GM23338 (cell line): ENCODE data around the gene CRKL. TPM values are rescaled to one million over a fixed set of nuclear protein-coding genes. Genes with fewer than 3 reads are reported as not detected.

Source experiments
- ATAC-seq: fragments of 200-7000 bp; cut with Tn5 transposase; 3 replicates; pipeline ENCODE4 v1.9.1; 2020
- DNase-seq: peaks from one replicate; pipeline ENCODE4 v3.0.0-alpha.2; 2015; ENCODE audit warnings: low spot score
- H2AFZ ChIP-seq: fragments of 200-600 bp; sonication (generic); 2 replicates; pipeline ENCODE4 v1.8.0; 2016; ENCODE audit warnings: antibody characterized with exemption, mild to moderate bottlenecking, moderate library complexity
- H3F3A ChIP-seq: fragments of 200-600 bp; sonication (generic); replicated peaks from 2 replicates; pipeline ENCODE4 v1.8.0; 2017; ENCODE audit warnings: antibody characterized with exemption, mixed run types, low read depth
- H3K27ac ChIP-seq: fragments of 200-600 bp; sonication (generic); 2 replicates; pipeline ENCODE4 v1.6.1; 2016; ENCODE audit warnings: low read depth
- H3K27me3 ChIP-seq: fragments of 200-600 bp; sonication (generic); 2 replicates; pipeline ENCODE4 v1.8.0; 2016; ENCODE audit warnings: mild to moderate bottlenecking, mixed run types, moderate library complexity; ENCODE audit not compliant: insufficient read depth
- H3K36me3 ChIP-seq: fragments of 200-600 bp; sonication (generic); 2 replicates; pipeline ENCODE4 v1.8.0; 2016; ENCODE audit warnings: mild to moderate bottlenecking; ENCODE audit not compliant: insufficient read depth
- H3K4me1 ChIP-seq: fragments of 200-600 bp; sonication (generic); 2 replicates; pipeline ENCODE4 v1.8.0; 2016; ENCODE audit warnings: mild to moderate bottlenecking, moderate library complexity; ENCODE audit not compliant: insufficient read depth
- H3K4me2 ChIP-seq: fragments of 200-600 bp; sonication (generic); 2 replicates; pipeline ENCODE4 v1.7.1; 2017; ENCODE audit warnings: mixed run types
- H3K4me3 ChIP-seq: fragments of 200-600 bp; sonication (generic); 2 replicates; pipeline ENCODE4 v1.6.1; 2016; ENCODE audit warnings: mixed run types
- H3K79me2 ChIP-seq: fragments of 200-600 bp; sonication (generic); replicated peaks from 2 replicates; pipeline ENCODE4 v1.8.0; 2017; ENCODE audit warnings: mild to moderate bottlenecking; ENCODE audit not compliant: insufficient read depth
- H3K9me2 ChIP-seq: fragments of 200-600 bp; sonication (generic); 2 replicates; pipeline ENCODE4 v1.8.0; 2017; ENCODE audit not compliant: insufficient read depth
- H4K20me1 ChIP-seq: fragments of 200-600 bp; sonication (generic); replicated peaks from 2 replicates; pipeline ENCODE4 v1.8.0; 2017; ENCODE audit warnings: mild to moderate bottlenecking; ENCODE audit not compliant: insufficient read depth
- H3K27ac Mint-ChIP-seq: 2 replicates; pipeline ENCODE4 v1.8.0; 2020; ENCODE audit warnings: inconsistent platforms, mild to moderate bottlenecking, moderate library complexity, mixed read lengths
- H3K27me3 Mint-ChIP-seq: 3 replicates; pipeline ENCODE4 v1.8.0; 2022; ENCODE audit warnings: low read depth, mild to moderate bottlenecking, moderate library complexity, mixed read lengths, inconsistent platforms; ENCODE audit not compliant: insufficient read depth, poor library complexity
- H3K36me3 Mint-ChIP-seq: 3 replicates; pipeline ENCODE4 v1.8.0; 2021; ENCODE audit warnings: low read depth, mild to moderate bottlenecking, inconsistent platforms, moderate library complexity, mixed read lengths
- H3K4me1 Mint-ChIP-seq: 3 replicates; pipeline ENCODE4 v1.8.0; 2020; ENCODE audit warnings: mild to moderate bottlenecking, inconsistent platforms, mixed read lengths
- H3K4me3 Mint-ChIP-seq: 3 replicates; pipeline ENCODE4 v1.8.0; 2021; ENCODE audit warnings: moderate library complexity, mild to moderate bottlenecking, inconsistent platforms, mixed read lengths
- H3K9me3 Mint-ChIP-seq: 3 replicates; pipeline ENCODE4 v1.8.0; 2020; ENCODE audit warnings: moderate library complexity, mild to moderate bottlenecking, inconsistent platforms, mixed read lengths
- CREB1 ChIP-seq: fragments of 250-450 bp; sonication (Bioruptor Pico); IDR thresholded peaks from 2 replicates; pipeline ENCODE4 v1.5.0; 2020; ENCODE audit warnings: low read depth, mild to moderate bottlenecking, moderate library complexity
- EZH2 ChIP-seq: fragments of 200-600 bp; sonication (generic); IDR thresholded peaks from one replicate; pipeline ENCODE4 v1.8.0; 2017; ENCODE audit warnings: antibody characterized with exemption, mild to moderate bottlenecking, low read depth; ENCODE audit not compliant: unreplicated experiment
- EZH2phosphoT487 ChIP-seq: fragments of 200-600 bp; sonication (generic); IDR thresholded peaks from one replicate; pipeline ENCODE4 v1.8.1; 2018; ENCODE audit warnings: antibody characterized with exemption; ENCODE audit not compliant: unreplicated experiment
- JUNB ChIP-seq: IDR thresholded peaks from one replicate; pipeline ENCODE4 v1.6.1; 2016; ENCODE audit warnings: antibody characterized with exemption; ENCODE audit not compliant: unreplicated experiment
- NANOG ChIP-seq: IDR thresholded peaks from 2 replicates; pipeline ENCODE4 v1.6.1; 2016; ENCODE audit warnings: antibody characterized with exemption, borderline replicate concordance
- POLR2AphosphoS5 ChIP-seq: IDR thresholded peaks from 2 replicates; pipeline ENCODE4 v1.6.1; 2016; ENCODE audit warnings: antibody characterized with exemption, low read depth
- STAT1 ChIP-seq: IDR thresholded peaks from one replicate; pipeline ENCODE4 v1.6.1; 2016; ENCODE audit warnings: antibody characterized with exemption; ENCODE audit not compliant: unreplicated experiment
- ZNF114 ChIP-seq: fragments of 250-450 bp; sonication (Bioruptor Pico); IDR thresholded peaks from 2 replicates; pipeline ENCODE4 v1.5.0; 2020; ENCODE audit warnings: mild to moderate bottlenecking, moderate library complexity
- ZNF331 ChIP-seq: fragments of 250-450 bp; sonication (Bioruptor Pico); IDR thresholded peaks from 2 replicates; pipeline ENCODE4 v1.5.0; 2020; ENCODE audit warnings: low read depth, mild to moderate bottlenecking, moderate library complexity
- polyA plus RNA-seq: library from polyadenylated mRNA; unstranded; fragments of >200 nt; fragmentation: Nextera tagmentation; extraction: Ambion mirVana; gene quantifications from 2 replicates; pipeline ENCODE4 v1.2.1, GENCODE V29; 2016
- total RNA-seq: library from RNA; depleted of rRNA; stranded (reverse); fragments of >200 nt; shearing (Covaris generic); gene quantifications from 2 replicates; pipeline ENCODE4 v1.2.3, GENCODE V29; 2014
- TF ChIP-seq, protein P1 (sequence below): fragments of 250-450 bp; sonication (Bioruptor Pico); IDR thresholded peaks from 2 replicates; pipeline ENCODE4 v1.5.0; 2020; ENCODE audit warnings: mild to moderate bottlenecking, moderate library complexity
- TF ChIP-seq, protein P2 (sequence below): IDR thresholded peaks from 2 replicates; pipeline ENCODE4 v1.6.1; 2016; ENCODE audit warnings: antibody characterized with exemption
- TF ChIP-seq, protein P3 (sequence below), 2 experiments: fragments of 200-600 bp in 1 of 2; sonication (generic) in 1 of 2; conservative IDR thresholded peaks; 2 replicates each; pipeline versions ENCODE4 v1.5.1 to v1.6.1; 2016 to 2017; ENCODE audit warnings: antibody characterized with exemption in 2 of 2, low read depth in 2 of 2, mild to moderate bottlenecking in 2 of 2, moderate library complexity in 1 of 2
- TF ChIP-seq, protein P4 (sequence below): IDR thresholded peaks from one replicate; pipeline ENCODE4 v1.6.1; 2018; ENCODE audit warnings: antibody characterized with exemption; ENCODE audit not compliant: unreplicated experiment

The CRKL gene
- total and polyA plus RNA-seq, 2 experiments from 2014 or later = 39.5 to 104 TPM

DNA sequence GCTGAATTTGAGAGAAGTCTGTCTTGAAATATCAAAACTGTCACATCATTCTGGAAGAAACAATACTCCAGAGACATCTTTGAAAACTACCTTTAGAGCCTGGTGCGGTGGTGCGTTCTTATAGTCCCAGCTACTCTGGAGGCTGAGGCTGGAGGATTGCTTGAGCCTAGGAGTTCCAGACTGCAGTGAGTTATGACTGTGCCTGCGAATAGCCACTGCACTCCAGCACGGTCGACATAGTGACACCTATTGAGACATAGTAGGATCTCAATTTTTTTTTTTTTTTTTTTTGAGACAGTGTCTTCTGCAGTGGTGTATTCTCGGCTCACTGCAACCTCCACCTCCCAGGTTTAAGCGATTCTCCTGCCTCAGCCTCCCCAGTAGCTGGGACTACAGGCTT is 38.3 kb downstream of the CRKL start:
- Histone ChIP-seq H3F3A (peaks cover 16% of the 10 kb centered on the region), H3K36me3 (peaks cover 12% of the 10 kb centered on the region; the same call in 1 of the 2 replicates), H4K20me1 (peaks cover 28% of the 10 kb centered on the region), H3K4me2 (no peak overlapping the region), H3K79me2 (peaks cover 11% of the 10 kb centered on the region), H3K9me2 (no peaks in the 10 kb centered on the region), H3K27ac (no peak overlapping the region), H3K4me3 (no peak overlapping the region), H2AFZ (no peak overlapping the region), H3K27me3 (peaks cover 16% of the 10 kb centered on the region; the same call in 1 of the 2 replicates), H3K4me1 (peaks cover 4% of the 10 kb centered on the region; the same call in 1 of the 2 replicates)
- no peak overlapping the region for H3K4me3 Mint-ChIP-seq
- H3K27me3 Mint-ChIP-seq = peaks cover 19% of the 10 kb centered on the region
- H3K4me1 Mint-ChIP-seq = peaks cover 8% of the 10 kb centered on the region; the same call in 2 of the 3 replicates
- ATAC-seq = no peak
- 0 out of 3 replicates have a peak, but pooled peaks cover 2% of the 10 kb centered on the region for H3K9me3 Mint-ChIP-seq
- DNase-seq = no peak
- H3K27ac Mint-ChIP-seq = no peak overlapping the region
- H3K36me3 Mint-ChIP-seq = peaks cover 32% of the 10 kb centered on the region; the same call in 2 of the 3 replicates
- TF ChIP-seq STAT1 (no peak), ZNF331 (CRISPR knock-in tag) (no peak), POLR2AphosphoS5 (no peak), EZH2phosphoT487 (no peak), ZNF114 (CRISPR knock-in tag) (no peak), NANOG (no peak), JUNB (no peak), EZH2 (no peak), CREB1 (no peak)
- TF ChIP-seq, protein P1, sequence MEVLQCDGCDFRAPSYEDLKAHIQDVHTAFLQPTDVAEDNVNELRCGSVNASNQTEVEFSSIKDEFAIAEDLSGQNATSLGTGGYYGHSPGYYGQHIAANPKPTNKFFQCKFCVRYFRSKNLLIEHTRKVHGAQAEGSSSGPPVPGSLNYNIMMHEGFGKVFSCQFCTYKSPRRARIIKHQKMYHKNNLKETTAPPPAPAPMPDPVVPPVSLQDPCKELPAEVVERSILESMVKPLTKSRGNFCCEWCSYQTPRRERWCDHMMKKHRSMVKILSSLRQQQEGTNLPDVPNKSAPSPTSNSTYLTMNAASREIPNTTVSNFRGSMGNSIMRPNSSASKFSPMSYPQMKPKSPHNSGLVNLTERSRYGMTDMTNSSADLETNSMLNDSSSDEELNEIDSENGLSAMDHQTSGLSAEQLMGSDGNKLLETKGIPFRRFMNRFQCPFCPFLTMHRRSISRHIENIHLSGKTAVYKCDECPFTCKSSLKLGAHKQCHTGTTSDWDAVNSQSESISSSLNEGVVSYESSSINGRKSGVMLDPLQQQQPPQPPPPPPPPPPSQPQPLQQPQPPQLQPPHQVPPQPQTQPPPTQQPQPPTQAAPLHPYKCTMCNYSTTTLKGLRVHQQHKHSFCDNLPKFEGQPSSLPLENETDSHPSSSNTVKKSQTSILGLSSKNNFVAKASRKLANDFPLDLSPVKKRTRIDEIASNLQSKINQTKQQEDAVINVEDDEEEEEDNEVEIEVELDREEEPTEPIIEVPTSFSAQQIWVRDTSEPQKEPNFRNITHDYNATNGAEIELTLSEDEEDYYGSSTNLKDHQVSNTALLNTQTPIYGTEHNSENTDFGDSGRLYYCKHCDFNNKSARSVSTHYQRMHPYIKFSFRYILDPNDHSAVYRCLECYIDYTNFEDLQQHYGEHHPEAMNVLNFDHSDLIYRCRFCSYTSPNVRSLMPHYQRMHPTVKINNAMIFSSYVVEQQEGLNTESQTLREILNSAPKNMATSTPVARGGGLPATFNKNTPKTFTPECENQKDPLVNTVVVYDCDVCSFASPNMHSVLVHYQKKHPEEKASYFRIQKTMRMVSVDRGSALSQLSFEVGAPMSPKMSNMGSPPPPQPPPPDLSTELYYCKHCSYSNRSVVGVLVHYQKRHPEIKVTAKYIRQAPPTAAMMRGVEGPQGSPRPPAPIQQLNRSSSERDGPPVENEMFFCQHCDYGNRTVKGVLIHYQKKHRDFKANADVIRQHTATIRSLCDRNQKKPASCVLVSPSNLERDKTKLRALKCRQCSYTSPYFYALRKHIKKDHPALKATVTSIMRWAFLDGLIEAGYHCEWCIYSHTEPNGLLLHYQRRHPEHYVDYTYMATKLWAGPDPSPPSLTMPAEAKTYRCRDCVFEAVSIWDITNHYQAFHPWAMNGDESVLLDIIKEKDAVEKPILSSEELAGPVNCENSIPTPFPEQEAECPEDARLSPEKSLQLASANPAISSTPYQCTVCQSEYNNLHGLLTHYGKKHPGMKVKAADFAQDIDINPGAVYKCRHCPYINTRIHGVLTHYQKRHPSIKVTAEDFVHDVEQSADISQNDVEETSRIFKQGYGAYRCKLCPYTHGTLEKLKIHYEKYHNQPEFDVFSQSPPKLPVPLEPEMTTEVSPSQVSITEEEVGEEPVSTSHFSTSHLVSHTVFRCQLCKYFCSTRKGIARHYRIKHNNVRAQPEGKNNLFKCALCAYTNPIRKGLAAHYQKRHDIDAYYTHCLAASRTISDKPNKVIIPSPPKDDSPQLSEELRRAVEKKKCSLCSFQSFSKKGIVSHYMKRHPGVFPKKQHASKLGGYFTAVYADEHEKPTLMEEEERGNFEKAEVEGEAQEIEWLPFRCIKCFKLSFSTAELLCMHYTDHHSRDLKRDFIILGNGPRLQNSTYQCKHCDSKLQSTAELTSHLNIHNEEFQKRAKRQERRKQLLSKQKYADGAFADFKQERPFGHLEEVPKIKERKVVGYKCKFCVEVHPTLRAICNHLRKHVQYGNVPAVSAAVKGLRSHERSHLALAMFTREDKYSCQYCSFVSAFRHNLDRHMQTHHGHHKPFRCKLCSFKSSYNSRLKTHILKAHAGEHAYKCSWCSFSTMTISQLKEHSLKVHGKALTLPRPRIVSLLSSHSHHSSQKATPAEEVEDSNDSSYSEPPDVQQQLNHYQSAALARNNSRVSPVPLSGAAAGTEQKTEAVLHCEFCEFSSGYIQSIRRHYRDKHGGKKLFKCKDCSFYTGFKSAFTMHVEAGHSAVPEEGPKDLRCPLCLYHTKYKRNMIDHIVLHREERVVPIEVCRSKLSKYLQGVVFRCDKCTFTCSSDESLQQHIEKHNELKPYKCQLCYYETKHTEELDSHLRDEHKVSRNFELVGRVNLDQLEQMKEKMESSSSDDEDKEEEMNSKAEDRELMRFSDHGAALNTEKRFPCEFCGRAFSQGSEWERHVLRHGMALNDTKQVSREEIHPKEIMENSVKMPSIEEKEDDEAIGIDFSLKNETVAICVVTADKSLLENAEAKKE (CRISPR knock-in tag) = no peak
- TF ChIP-seq, protein P2, sequence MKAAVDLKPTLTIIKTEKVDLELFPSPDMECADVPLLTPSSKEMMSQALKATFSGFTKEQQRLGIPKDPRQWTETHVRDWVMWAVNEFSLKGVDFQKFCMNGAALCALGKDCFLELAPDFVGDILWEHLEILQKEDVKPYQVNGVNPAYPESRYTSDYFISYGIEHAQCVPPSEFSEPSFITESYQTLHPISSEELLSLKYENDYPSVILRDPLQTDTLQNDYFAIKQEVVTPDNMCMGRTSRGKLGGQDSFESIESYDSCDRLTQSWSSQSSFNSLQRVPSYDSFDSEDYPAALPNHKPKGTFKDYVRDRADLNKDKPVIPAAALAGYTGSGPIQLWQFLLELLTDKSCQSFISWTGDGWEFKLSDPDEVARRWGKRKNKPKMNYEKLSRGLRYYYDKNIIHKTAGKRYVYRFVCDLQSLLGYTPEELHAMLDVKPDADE = no peak
- TF ChIP-seq, protein P3, sequence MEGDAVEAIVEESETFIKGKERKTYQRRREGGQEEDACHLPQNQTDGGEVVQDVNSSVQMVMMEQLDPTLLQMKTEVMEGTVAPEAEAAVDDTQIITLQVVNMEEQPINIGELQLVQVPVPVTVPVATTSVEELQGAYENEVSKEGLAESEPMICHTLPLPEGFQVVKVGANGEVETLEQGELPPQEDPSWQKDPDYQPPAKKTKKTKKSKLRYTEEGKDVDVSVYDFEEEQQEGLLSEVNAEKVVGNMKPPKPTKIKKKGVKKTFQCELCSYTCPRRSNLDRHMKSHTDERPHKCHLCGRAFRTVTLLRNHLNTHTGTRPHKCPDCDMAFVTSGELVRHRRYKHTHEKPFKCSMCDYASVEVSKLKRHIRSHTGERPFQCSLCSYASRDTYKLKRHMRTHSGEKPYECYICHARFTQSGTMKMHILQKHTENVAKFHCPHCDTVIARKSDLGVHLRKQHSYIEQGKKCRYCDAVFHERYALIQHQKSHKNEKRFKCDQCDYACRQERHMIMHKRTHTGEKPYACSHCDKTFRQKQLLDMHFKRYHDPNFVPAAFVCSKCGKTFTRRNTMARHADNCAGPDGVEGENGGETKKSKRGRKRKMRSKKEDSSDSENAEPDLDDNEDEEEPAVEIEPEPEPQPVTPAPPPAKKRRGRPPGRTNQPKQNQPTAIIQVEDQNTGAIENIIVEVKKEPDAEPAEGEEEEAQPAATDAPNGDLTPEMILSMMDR (conservative IDR thresholded peaks at IDR 0.05; ENCODE audit: low read depth in 2 of 2) = no peak
- TF ChIP-seq, protein P4, sequence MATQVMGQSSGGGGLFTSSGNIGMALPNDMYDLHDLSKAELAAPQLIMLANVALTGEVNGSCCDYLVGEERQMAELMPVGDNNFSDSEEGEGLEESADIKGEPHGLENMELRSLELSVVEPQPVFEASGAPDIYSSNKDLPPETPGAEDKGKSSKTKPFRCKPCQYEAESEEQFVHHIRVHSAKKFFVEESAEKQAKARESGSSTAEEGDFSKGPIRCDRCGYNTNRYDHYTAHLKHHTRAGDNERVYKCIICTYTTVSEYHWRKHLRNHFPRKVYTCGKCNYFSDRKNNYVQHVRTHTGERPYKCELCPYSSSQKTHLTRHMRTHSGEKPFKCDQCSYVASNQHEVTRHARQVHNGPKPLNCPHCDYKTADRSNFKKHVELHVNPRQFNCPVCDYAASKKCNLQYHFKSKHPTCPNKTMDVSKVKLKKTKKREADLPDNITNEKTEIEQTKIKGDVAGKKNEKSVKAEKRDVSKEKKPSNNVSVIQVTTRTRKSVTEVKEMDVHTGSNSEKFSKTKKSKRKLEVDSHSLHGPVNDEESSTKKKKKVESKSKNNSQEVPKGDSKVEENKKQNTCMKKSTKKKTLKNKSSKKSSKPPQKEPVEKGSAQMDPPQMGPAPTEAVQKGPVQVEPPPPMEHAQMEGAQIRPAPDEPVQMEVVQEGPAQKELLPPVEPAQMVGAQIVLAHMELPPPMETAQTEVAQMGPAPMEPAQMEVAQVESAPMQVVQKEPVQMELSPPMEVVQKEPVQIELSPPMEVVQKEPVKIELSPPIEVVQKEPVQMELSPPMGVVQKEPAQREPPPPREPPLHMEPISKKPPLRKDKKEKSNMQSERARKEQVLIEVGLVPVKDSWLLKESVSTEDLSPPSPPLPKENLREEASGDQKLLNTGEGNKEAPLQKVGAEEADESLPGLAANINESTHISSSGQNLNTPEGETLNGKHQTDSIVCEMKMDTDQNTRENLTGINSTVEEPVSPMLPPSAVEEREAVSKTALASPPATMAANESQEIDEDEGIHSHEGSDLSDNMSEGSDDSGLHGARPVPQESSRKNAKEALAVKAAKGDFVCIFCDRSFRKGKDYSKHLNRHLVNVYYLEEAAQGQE = no peak
